Measurements from ENCODE around the gene FAM136A. TPM values are rescaled to one million over a fixed set of nuclear protein-coding genes. Genes with fewer than 3 reads are reported as not detected.
A peak's percentile ranks its signal among the peaks of the same experiment; 100 is the strongest.

Gene FAM136A
- total and polyA plus RNA-seq, 2 of the 13 experiments (the other 11 are each of a cell fraction or from before 2014, with no cell fraction given), result 77.8 to 126 TPM

GRCh38 chr2:70300771-70301343 lies 1.0 kb downstream of the FAM136A start (continued):
- TF ChIP-seq ZNF646 (CRISPR knock-in tag; IDR thresholded peaks at IDR 0.05), result no peak
- TF ChIP-seq DPF2 (CRISPR knock-in tag; IDR thresholded peaks at IDR 0.05; ENCODE audit: borderline replicate concordance, low read depth), result no peak
- no peak for TF ChIP-seq U2AF2 (IDR thresholded peaks at IDR 0.05; ENCODE audit: low read depth, low read length)
- TF ChIP-seq ZNF264 (CRISPR knock-in tag; IDR thresholded peaks at IDR 0.05), result no peak
- no peak for TF ChIP-seq XRCC5 (optimal IDR thresholded peaks at IDR 0.05; ENCODE audit: low read length)
- TF ChIP-seq ZNF30 (CRISPR knock-in tag; IDR thresholded peaks at IDR 0.05), result no peak
- no peak for TF ChIP-seq ATAD3A (CRISPR knock-in tag; IDR thresholded peaks at IDR 0.05)
- no peak for TF ChIP-seq ZNF557 (CRISPR knock-in tag; IDR thresholded peaks at IDR 0.05)
- TF ChIP-seq MAFG (CRISPR knock-in tag; IDR thresholded peaks at IDR 0.05), result no peak
- TF ChIP-seq NFYB (CRISPR knock-in tag; IDR thresholded peaks at IDR 0.05), result no peak
- TF ChIP-seq ZUFSP (CRISPR knock-in tag; IDR thresholded peaks at IDR 0.05; ENCODE audit: borderline replicate concordance), result no peak
- TF ChIP-seq ZNF598 (CRISPR knock-in tag; IDR thresholded peaks at IDR 0.05; ENCODE audit: borderline replicate concordance), result no peak
- TF ChIP-seq MAFK (conservative IDR thresholded peaks at IDR 0.05 in 1 of 2, IDR thresholded peaks at IDR 0.05 in 1 of 2; ENCODE audit: low read length in 2 of 2), result no peak
- TF ChIP-seq NR2F1 (CRISPR knock-in tag; IDR thresholded peaks at IDR 0.05), result no peak
- TF ChIP-seq ZNF577 (CRISPR knock-in tag; IDR thresholded peaks at IDR 0.05; ENCODE audit: borderline replicate concordance, low read depth), result no peak
- no peak for TF ChIP-seq GTF2F1 (IDR thresholded peaks at IDR 0.05; ENCODE audit: low read length)
- 0 out of 2 replicates have a peak, but pooled peaks have one; percentile 4 for TF ChIP-seq ZBTB44 (CRISPR knock-in tag; IDR thresholded peaks at IDR 0.05)
- no peak for TF ChIP-seq SNAPC2 (CRISPR knock-in tag; IDR thresholded peaks at IDR 0.05)
- TF ChIP-seq ZNF232 (CRISPR knock-in tag; IDR thresholded peaks at IDR 0.05; ENCODE audit: borderline replicate concordance), result no peak
- no peak for TF ChIP-seq ZNF235 (CRISPR knock-in tag; IDR thresholded peaks at IDR 0.05; ENCODE audit: borderline replicate concordance)

All from HepG2 (cell line).